Activated CD8-positive, alpha-beta memory T cell treated with anti-CD3 and anti-CD28 coated beads, Interleukin-2, amount 10 ng/mL, durations not matched to agents 7 days and 5 days (primary cell): ENCODE measurements around the gene NUDCD2. TPM values are rescaled to one million over a fixed set of nuclear protein-coding genes. Genes with fewer than 3 reads are reported as not detected.
"Not testable (repeated sequence)": the region's sequence is repeated elsewhere in the genome, so short reads cannot be mapped to it uniquely, and the experiment has no call there.

ENCODE experiments used
- ATAC-seq: fragments of 150-1000 bp; cut with Tn5 transposase; one replicate; pipeline ENCODE4 v1.10.0; 2021; ENCODE audit warnings: moderate library complexity
- CTCF ChIA-PET: fragments of 350-600 bp; sonication (Branson Sonifier 250); formaldehyde crosslinking; loops from one replicate; lab custom pipeline; 2021; ENCODE audit warnings: antibody characterized with exemption; lab: Charles Lee
- DNase-seq: peaks from one replicate; pipeline ENCODE4 v3.0.0-alpha.2; 2020
- H3K27ac Mint-ChIP-seq: one replicate; pipeline ENCODE4 v1.8.0; 2021; ENCODE audit warnings: mild to moderate bottlenecking, mixed read lengths
- H3K27me3 Mint-ChIP-seq: one replicate; pipeline ENCODE4 v1.8.0; 2021; ENCODE audit warnings: mixed read lengths
- H3K36me3 Mint-ChIP-seq: one replicate; pipeline ENCODE4 v1.8.0; 2021; ENCODE audit warnings: mild to moderate bottlenecking, mixed read lengths
- H3K4me1 Mint-ChIP-seq: one replicate; pipeline ENCODE4 v1.8.0; 2021; ENCODE audit warnings: mixed read lengths
- H3K4me3 Mint-ChIP-seq: one replicate; pipeline ENCODE4 v1.8.0; 2021; ENCODE audit warnings: mild to moderate bottlenecking, moderate library complexity, mixed read lengths
- H3K9me3 Mint-ChIP-seq: one replicate; pipeline ENCODE4 v1.8.0; 2022; ENCODE audit warnings: low read depth, mixed read lengths
- total RNA-seq, 2 experiments: library from RNA; stranded (reverse); gene quantifications; one replicate each; pipeline ENCODE4 v1.2.3, GENCODE V29; 2021

NUDCD2 gene
- total RNA-seq, 2 experiments from 2014 or later = 42.7 to 43.9 TPM

GRCh38 chr5:163458778-163459385 is 1.0 kb downstream of the NUDCD2 start:
- peaks cover 3% of the 10 kb centered on the region for H3K27me3 Mint-ChIP-seq
- DNase-seq = no peak
- peak overlapping the region; percentile 98 for H3K4me3 Mint-ChIP-seq
- peaks cover 30% of the 10 kb centered on the region for H3K36me3 Mint-ChIP-seq
- ATAC-seq = no peak
- H3K27ac Mint-ChIP-seq = peak overlapping the region; percentile 100
- CTCF ChIA-PET = interaction anchor here (0.6 to 4.4 kb wide), 9 partner anchors 10 to 58 kb away, joined by 3 to 27 read pairs (median 6); partner anchors contain the start of genes CCNG1 and MAT2B
- peaks cover 39% of the 10 kb centered on the region for H3K4me1 Mint-ChIP-seq
- H3K9me3 Mint-ChIP-seq = no peaks in the 10 kb centered on the region

GRCh38 chr5:163456840-163457239 is 3.1 kb downstream of the NUDCD2 start:
- Mint-ChIP-seq H3K4me1 (peaks cover 32% of the 10 kb centered on the region), H3K4me3 (no peak overlapping the region), H3K27ac (no peak overlapping the region), H3K27me3 (peaks cover 3% of the 10 kb centered on the region), H3K9me3 (no peaks in the 10 kb centered on the region), H3K36me3 (peaks cover 34% of the 10 kb centered on the region)
- DNase-seq (no peak), ATAC-seq (no peak)
- CTCF ChIA-PET = interaction anchor here (1.2 kb wide), 2 partner anchors 19 to 48 kb away, joined by 3 read pairs; partner anchors contain the start of gene CCNG1

- Mint-ChIP-seq H3K4me1 (peaks cover 29% of the 10 kb centered on the region), H3K27me3 (peaks cover 3% of the 10 kb centered on the region), H3K4me3 (no peak overlapping the region), H3K27ac (peak overlapping the region; percentile 18), H3K36me3 (peaks cover 34% of the 10 kb centered on the region), H3K9me3 (no peaks in the 10 kb centered on the region)
- no peak for ATAC-seq
- CTCF ChIA-PET = interaction anchor here (0.8 to 2.6 kb wide), 4 partner anchors 16 to 49 kb away, joined by 3 to 9 read pairs (median 3); partner anchors contain the start of genes CCNG1 and MAT2B
- DNase-seq = no peak
Measured at GRCh38 chr5:163456029-163456589, 3.8 kb downstream of the NUDCD2 start.

GRCh38 chr5:163455406-163455805 is 4.5 kb downstream of the NUDCD2 start:
- H3K27me3 Mint-ChIP-seq, ATAC-seq, H3K4me3 Mint-ChIP-seq, DNase-seq, H3K9me3 Mint-ChIP-seq: not testable (repeated sequence)
- CTCF ChIA-PET = interaction anchor here (2.6 kb wide), 1 partner anchor 15 kb away, joined by 9 read pairs; no protein-coding TSS in a partner anchor
- Mint-ChIP-seq H3K4me1 (peaks cover 29% of the 10 kb centered on the region), H3K27ac (peak overlapping the region; percentile 46), H3K36me3 (peaks cover 41% of the 10 kb centered on the region)

- Mint-ChIP-seq H3K27ac (no peak overlapping the region), H3K9me3 (no peaks in the 10 kb centered on the region), H3K36me3 (peaks cover 50% of the 10 kb centered on the region), H3K4me3 (no peak overlapping the region), H3K27me3 (no peaks in the 10 kb centered on the region), H3K4me1 (peaks cover 28% of the 10 kb centered on the region)
- DNase-seq (no peak), ATAC-seq (no peak)
- CTCF ChIA-PET = interaction anchor here (0.9 to 2.6 kb wide), 2 partner anchors 11 to 14 kb away, joined by 3 to 9 read pairs; no protein-coding TSS in a partner anchor
Measured at GRCh38 chr5:163453705-163454104, 6.2 kb downstream of the NUDCD2 start.

GRCh38 chr5:163451489-163451888 is 8.4 kb downstream of the NUDCD2 start:
- Mint-ChIP-seq H3K9me3 (no peaks in the 10 kb centered on the region), H3K4me3 (no peak overlapping the region), H3K36me3 (peaks cover 61% of the 10 kb centered on the region), H3K27ac (no peak overlapping the region), H3K27me3 (no peaks in the 10 kb centered on the region), H3K4me1 (peaks cover 17% of the 10 kb centered on the region)
- ATAC-seq = no peak
- DNase-seq = no peak
- CTCF ChIA-PET = interaction anchor here (1.2 kb wide), 1 partner anchor 10 kb away, joined by 4 read pairs; the partner anchor contains the start of gene HMMR

- ATAC-seq (no peak), DNase-seq (no peak)
- Mint-ChIP-seq H3K27ac (peak overlapping the region; percentile 40), H3K4me1 (peaks cover 9% of the 10 kb centered on the region), H3K27me3 (no peaks in the 10 kb centered on the region), H3K4me3 (no peak overlapping the region), H3K9me3 (no peaks in the 10 kb centered on the region), H3K36me3 (peaks cover 61% of the 10 kb centered on the region)
- CTCF ChIA-PET = interaction anchor here (1.0 to 2.2 kb wide), 2 partner anchors 10 to 40 kb away, joined by 4 read pairs; no protein-coding TSS in a partner anchor
Measured at GRCh38 chr5:163448491-163448890, 11.4 kb downstream of the NUDCD2 start.

- H3K27me3 Mint-ChIP-seq = no peaks in the 10 kb centered on the region
- H3K4me3 Mint-ChIP-seq = no peak overlapping the region
- peaks cover 60% of the 10 kb centered on the region for H3K36me3 Mint-ChIP-seq
- CTCF ChIA-PET = interaction anchor here (2.2 kb wide), 1 partner anchor 40 kb away, joined by 4 read pairs; no protein-coding TSS in a partner anchor
- DNase-seq (no peak), ATAC-seq (no peak)
- peaks cover 8% of the 10 kb centered on the region for H3K4me1 Mint-ChIP-seq
- no peak overlapping the region for H3K27ac Mint-ChIP-seq
- H3K9me3 Mint-ChIP-seq = no peaks in the 10 kb centered on the region
Measured at GRCh38 chr5:163447875-163448274, 12.0 kb downstream of the NUDCD2 start.

GRCh38 chr5:163447191-163447590 is 12.7 kb downstream of the NUDCD2 start:
- Mint-ChIP-seq H3K27ac (no peak overlapping the region), H3K27me3 (no peaks in the 10 kb centered on the region), H3K9me3 (no peaks in the 10 kb centered on the region), H3K4me1 (peaks cover 8% of the 10 kb centered on the region), H3K4me3 (no peak overlapping the region), H3K36me3 (peaks cover 61% of the 10 kb centered on the region)
- ATAC-seq = no peak
- no peak for DNase-seq
- CTCF ChIA-PET = no interaction called here

GRCh38 chr5:163445345-163445744 is 14.6 kb downstream of the NUDCD2 start:
- H3K4me1 Mint-ChIP-seq = peaks cover 15% of the 10 kb centered on the region
- no peaks in the 10 kb centered on the region for H3K9me3 Mint-ChIP-seq
- no peak overlapping the region for H3K27ac Mint-ChIP-seq
- DNase-seq (no peak), ATAC-seq (no peak)
- CTCF ChIA-PET = no interaction called here
- H3K27me3 Mint-ChIP-seq = no peaks in the 10 kb centered on the region
- H3K4me3 Mint-ChIP-seq = no peak overlapping the region
- peaks cover 62% of the 10 kb centered on the region for H3K36me3 Mint-ChIP-seq

GRCh38 chr5:163444526-163444925 is 15.4 kb downstream of the NUDCD2 start:
- Mint-ChIP-seq H3K36me3 (peaks cover 63% of the 10 kb centered on the region), H3K9me3 (no peaks in the 10 kb centered on the region), H3K4me1 (peaks cover 20% of the 10 kb centered on the region), H3K4me3 (no peak overlapping the region), H3K27ac (no peak overlapping the region), H3K27me3 (no peaks in the 10 kb centered on the region)
- ATAC-seq (no peak), DNase-seq (no peak)
- CTCF ChIA-PET = no interaction called here

- CTCF ChIA-PET = interaction anchor here (1.1 to 2.0 kb wide), 4 partner anchors 10 to 48 kb away, joined by 3 to 9 read pairs (median 4); partner anchors contain the start of genes HMMR and NUDCD2
- no peak overlapping the region for H3K4me3 Mint-ChIP-seq
- peaks cover 40% of the 10 kb centered on the region for H3K4me1 Mint-ChIP-seq
- ATAC-seq (no peak), DNase-seq (no peak)
- H3K9me3 Mint-ChIP-seq = no peaks in the 10 kb centered on the region
- H3K27me3 Mint-ChIP-seq = no peaks in the 10 kb centered on the region
- peaks cover 49% of the 10 kb centered on the region for H3K36me3 Mint-ChIP-seq
- H3K27ac Mint-ChIP-seq = peak overlapping the region; percentile 39
Measured at GRCh38 chr5:163440954-163441353, 18.9 kb downstream of the NUDCD2 start.

GRCh38 chr5:163439092-163439425 is 20.8 kb downstream of the NUDCD2 start:
- H3K27me3 Mint-ChIP-seq = no peaks in the 10 kb centered on the region
- no peaks in the 10 kb centered on the region for H3K9me3 Mint-ChIP-seq
- peak overlapping the region; percentile 92 for H3K4me3 Mint-ChIP-seq
- peak overlapping the region; percentile 52 for H3K27ac Mint-ChIP-seq
- H3K4me1 Mint-ChIP-seq = peaks cover 37% of the 10 kb centered on the region
- CTCF ChIA-PET = interaction anchor here (0.7 to 2.0 kb wide), 5 partner anchors 16 to 66 kb away, joined by 3 to 9 read pairs (median 3); partner anchors contain the start of genes HMMR and NUDCD2
- H3K36me3 Mint-ChIP-seq = peaks cover 43% of the 10 kb centered on the region
- DNase-seq (no peak), ATAC-seq (no peak)
